Mucosa of stomach (tissue), 1 donor: Measurements from ENCODE around the gene IRF2BP2.

ENCODE experiments used
- H3K27me3 ChIP-seq: one replicate; pipeline ENCODE4 v1.7.0; 2013; ENCODE audit warnings: mild to moderate bottlenecking, low read length; ENCODE audit not compliant: control insufficient read depth, insufficient read depth
- H3K36me3 ChIP-seq: one replicate; pipeline ENCODE4 v1.7.0; 2013; ENCODE audit warnings: low read length; ENCODE audit not compliant: control insufficient read depth, insufficient read depth
- H3K4me1 ChIP-seq: one replicate; pipeline ENCODE4 v1.7.0; 2013; ENCODE audit warnings: mild to moderate bottlenecking, low read length; ENCODE audit not compliant: control insufficient read depth, insufficient read depth
- H3K4me3 ChIP-seq: one replicate; pipeline ENCODE4 v1.7.0; 2013; ENCODE audit warnings: low read length
- H3K9ac ChIP-seq: one replicate; pipeline ENCODE4 v1.7.0; 2013; ENCODE audit warnings: mild to moderate bottlenecking, low read length, moderate library complexity
- H3K9me3 ChIP-seq: one replicate; pipeline ENCODE4 v1.7.0; 2013; ENCODE audit warnings: mild to moderate bottlenecking, low read length, moderate library complexity; ENCODE audit not compliant: control insufficient read depth
- donor health status: Pancreatic carcinoma.

The IRF2BP2 gene

DNA sequence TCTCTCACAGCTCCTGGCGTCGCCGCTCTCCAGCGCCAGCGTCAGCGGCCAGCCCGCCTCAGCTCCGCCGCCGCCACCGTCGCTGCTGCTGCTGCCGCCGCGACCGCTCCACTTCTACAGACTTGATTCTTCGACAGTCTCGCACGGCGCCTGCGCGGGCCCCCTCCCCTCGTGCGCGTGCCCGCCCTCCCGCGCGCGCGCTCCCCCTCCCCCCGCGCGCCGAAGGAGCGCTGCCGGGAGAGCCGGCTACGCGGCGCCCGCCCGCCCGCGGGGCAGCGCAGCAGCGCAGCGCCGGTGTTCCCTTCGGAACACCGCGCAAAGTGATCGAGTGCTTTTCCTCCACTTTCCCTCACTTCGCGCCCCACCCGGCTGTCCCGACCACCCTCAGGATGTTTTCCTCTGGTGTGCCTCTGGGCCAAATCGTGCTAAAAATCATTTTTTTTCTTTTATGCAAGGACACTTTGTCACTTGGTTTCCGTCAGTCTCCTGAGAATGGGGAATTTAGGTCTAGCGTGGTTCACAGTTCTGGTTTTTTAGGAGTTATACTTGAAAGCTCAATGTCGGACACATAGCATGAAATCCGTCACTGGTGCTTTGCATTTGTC is at the start of gene IRF2BP2:
Gene IRF2BP2, minus strand, starts transcription at position 118 of the 605 bp plus-strand sequence. CDS start 684 bp downstream, outside the sequence.
- Histone ChIP-seq H3K4me1 (peaks cover 37% of the 10 kb centered on the region), H3K27me3 (no peaks in the 10 kb centered on the region), H3K36me3 (peaks cover 16% of the 10 kb centered on the region), H3K9me3 (no peaks in the 10 kb centered on the region), H3K9ac (peak within 1 kb of the TSS; percentile 99), H3K4me3 (peak within 1 kb of the TSS; percentile 81)

DNA sequence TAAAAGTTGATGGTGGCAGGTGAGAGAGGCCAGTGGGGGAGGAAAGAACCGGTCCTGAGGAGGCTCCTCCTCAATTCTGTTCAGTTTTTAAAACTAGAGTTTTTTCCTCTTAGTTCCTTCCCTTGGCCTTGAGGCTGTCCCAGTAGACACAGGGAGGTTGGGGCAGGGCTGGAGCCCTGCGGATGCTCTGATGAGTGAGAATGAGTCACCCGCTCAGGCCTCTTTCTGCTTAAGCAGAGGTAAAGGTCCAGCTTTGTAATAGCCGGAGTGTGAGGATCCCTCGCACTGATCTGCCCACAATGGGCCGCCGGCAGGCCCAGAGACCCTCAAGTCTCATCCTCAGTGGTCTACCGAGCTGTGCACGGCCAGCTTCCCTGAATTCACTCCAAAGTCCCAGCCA is 49.6 kb upstream of the IRF2BP2 start:
- Histone ChIP-seq H3K4me3 (no peak overlapping the region), H3K36me3 (no peaks in the 10 kb centered on the region), H3K27me3 (no peaks in the 10 kb centered on the region), H3K4me1 (peaks cover 33% of the 10 kb centered on the region), H3K9ac (no peak overlapping the region), H3K9me3 (no peaks in the 10 kb centered on the region)

DNA sequence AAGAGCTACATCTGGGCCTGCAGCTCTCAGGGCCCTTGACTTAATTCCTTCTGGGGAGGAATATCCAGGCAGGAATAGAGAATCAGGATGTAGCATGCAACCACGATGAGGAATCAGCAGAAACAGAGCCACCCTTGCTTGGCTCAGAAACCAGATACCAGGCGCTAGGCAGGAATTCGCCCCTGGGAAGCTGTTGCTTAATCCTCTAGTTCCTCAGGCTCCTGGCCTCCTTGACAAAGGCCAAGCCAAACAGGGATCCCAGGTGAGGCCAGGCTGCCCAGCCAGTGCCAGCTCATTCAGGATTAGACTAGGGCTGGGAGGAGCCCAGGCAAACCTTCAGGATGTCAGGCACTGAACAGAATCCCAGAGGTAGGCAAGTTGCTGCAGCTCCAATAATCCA is 48.2 kb upstream of the IRF2BP2 start:
- H3K36me3 ChIP-seq, result no peaks in the 10 kb centered on the region
- peaks cover 33% of the 10 kb centered on the region for H3K4me1 ChIP-seq
- no peak overlapping the region for H3K9ac ChIP-seq
- no peaks in the 10 kb centered on the region for H3K9me3 ChIP-seq
- H3K27me3 ChIP-seq, result no peaks in the 10 kb centered on the region
- no peak overlapping the region for H3K4me3 ChIP-seq

DNA sequence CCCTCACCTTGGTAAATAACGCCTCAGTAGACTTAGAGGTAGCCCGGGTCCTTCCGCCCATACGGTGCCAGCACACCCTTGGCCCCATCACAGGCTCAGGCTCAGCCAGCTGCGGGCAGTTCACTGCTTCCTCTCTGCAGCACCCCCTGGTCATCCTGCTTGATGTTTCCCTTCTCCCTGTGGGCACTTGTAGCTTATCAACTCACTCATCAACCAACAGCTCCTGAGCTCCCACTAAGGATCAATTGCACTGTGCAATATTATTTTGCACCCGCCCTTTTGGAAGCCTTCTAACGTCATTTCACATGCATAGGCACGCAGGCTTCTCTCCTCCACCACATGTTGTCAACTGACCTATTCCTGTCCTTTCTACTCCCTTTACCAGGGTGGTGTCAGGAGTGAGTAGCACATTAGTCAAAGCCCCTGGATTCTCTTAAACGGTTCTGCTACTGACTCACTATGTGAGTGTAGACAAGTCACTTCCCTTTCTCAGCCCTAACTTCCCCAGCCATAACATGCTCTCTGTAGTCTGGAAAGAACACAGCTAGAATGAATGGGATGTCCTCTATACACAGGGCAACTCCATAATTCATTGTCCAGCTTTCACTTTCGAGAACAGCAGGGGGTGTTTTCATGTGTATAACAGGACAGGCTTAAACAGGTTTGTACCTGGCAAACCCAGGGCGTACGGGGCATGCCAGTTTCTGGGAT is 47.1 kb upstream of the IRF2BP2 start:
- Histone ChIP-seq H3K36me3 (no peaks in the 10 kb centered on the region), H3K9me3 (no peaks in the 10 kb centered on the region), H3K4me3 (no peak overlapping the region), H3K27me3 (no peaks in the 10 kb centered on the region), H3K4me1 (peaks cover 33% of the 10 kb centered on the region), H3K9ac (no peak overlapping the region)

DNA sequence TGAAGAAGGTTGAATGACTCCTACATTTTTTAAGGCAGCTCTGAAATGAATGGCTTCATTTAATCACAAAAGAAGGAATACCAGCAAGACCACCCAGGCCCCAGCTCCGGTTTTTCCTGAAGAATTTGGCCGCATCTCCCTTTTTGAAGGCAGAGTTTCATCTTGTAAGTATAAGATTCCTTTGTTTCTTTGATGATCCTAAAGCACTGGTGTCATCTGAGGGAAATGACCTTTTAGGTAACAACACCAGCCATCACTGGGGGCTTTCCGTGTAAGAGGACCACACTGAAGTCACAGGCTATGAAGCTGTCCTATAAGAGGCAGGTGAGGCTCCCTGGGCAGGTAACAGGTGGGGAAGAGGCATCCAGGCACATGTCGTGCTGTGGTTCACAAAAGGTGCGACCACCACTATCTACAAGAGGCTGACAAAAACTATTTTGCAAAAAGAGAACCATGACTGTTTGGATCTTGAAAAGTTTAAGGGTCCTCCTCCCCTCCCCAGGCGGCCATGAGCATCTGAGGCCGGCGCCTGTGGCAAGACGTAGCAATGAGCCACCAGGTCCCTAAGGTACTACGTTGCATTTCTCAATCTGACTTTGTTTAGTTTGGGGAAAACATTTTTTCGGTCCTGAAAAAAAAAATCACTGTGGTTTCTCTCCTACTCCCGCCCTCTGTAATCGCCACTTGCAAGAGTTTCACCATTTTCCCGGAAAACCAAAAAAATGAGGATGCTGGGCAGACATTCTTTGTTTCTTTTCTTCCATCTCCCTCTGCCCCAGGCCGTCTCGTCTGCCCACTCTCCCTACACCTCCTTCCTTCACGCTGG is 46.3 kb upstream of the IRF2BP2 start:
- no peaks in the 10 kb centered on the region for H3K9me3 ChIP-seq
- no peaks in the 10 kb centered on the region for H3K36me3 ChIP-seq
- H3K4me3 ChIP-seq, result no peak overlapping the region
- no peaks in the 10 kb centered on the region for H3K27me3 ChIP-seq
- no peak overlapping the region for H3K9ac ChIP-seq
- H3K4me1 ChIP-seq, result peaks cover 26% of the 10 kb centered on the region

DNA sequence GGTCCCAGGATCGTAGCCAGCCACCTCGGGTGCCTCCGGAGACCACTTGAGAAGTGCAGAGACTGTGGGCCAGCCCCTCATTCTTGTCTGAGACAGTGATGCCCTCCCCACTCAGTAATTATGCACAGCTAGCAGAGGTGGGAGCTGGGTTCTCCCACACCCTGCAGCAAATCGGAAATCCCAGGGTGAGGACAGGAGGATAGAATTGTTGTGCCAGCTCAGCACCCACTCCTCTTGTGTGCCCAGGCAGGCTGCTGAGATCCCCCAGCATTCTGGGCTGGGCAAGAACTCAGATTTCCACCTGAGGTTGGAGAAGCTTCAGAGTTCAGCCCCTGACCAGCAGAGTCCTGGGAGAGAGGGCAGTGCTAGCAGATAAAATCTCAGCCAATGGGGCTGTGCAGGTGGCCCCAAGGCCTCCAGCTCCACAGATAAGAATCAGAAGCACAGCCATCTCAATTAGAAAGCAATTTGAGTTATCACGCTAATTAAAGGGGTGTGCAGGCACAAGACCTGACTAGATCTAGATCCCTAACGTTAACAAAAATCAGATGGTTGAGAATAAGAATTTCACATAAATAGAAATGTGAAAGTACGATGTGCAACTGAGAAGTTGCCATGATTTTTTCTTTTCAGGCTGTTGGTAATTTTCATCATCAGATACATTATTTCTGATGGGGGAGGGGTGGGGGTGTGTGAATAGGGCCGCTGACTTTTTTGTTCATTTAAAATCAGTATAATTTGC is 45.5 kb upstream of the IRF2BP2 start:
- Histone ChIP-seq H3K9me3 (no peaks in the 10 kb centered on the region), H3K4me1 (peaks cover 21% of the 10 kb centered on the region), H3K9ac (no peak overlapping the region), H3K27me3 (no peaks in the 10 kb centered on the region), H3K36me3 (no peaks in the 10 kb centered on the region), H3K4me3 (no peak overlapping the region)

DNA sequence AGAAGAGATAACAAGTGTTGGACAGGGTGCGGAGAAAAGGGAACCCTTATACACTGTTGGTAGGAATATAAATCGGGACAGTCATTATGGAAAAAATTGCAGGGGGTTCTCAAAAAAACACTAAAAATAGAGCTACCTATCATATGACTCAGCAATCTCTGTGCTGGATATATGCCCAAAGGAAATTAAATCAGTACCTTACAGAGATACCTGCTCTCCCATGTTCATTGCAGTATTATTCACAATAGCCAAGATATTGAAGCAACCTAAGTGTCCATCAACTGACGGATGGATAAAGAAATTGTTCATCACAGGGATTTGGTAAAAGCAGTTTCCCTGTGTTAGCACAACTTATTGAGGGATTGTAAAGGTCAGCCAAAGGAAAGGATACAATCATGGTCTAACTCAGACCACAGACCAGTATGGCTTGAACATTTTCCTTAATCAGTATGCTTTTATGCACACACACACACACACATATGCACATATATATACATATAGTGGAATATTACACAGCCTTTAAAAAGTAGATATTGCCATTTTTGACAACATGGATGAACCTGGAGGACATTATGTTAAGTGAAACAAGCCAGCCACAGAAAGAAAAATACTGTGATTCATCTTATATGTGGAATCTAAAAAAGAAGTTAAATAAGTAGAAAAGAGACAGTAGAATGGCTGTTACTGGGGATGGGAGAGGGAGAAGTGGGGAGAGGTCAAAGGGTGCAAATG is 44.2 kb upstream of the IRF2BP2 start:
- Histone ChIP-seq H3K36me3 (no peaks in the 10 kb centered on the region), H3K27me3 (no peaks in the 10 kb centered on the region), H3K9ac (no peak overlapping the region), H3K9me3 (no peaks in the 10 kb centered on the region), H3K4me1 (peaks cover 27% of the 10 kb centered on the region), H3K4me3 (no peak overlapping the region)

DNA sequence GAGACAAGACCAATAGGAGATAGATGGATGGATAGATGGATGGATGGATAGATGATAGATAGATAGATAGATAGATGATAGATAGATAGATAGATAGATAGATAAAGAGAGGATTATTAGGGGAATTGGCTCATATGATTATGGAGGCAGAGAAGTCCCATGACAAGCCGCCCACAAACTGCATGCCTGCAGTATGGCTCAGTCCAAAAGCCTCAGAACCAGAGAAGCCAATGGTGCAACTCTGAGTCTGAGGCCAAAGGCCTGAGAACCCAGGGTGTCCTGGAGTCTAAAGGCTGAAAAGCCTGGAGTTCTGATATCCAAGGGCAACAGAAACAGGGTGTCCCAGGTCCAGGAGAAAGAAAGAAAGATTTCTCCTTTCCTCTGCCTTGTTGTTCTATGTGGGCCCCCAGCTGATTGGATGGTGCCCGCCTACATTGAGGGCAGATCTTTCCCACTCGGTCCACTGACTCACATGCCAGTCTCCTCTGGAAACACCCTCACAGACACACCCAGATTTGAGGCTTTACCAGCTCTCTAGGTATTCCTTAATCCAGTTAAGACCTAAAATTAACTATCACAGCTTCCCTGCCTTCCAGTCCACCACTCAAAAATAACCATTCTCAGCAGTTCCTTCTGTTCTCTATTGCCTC is 39.6 kb upstream of the IRF2BP2 start:
- no peaks in the 10 kb centered on the region for H3K9me3 ChIP-seq
- H3K36me3 ChIP-seq, result no peaks in the 10 kb centered on the region
- H3K27me3 ChIP-seq, result no peaks in the 10 kb centered on the region
- H3K4me3 ChIP-seq, result no peak overlapping the region
- H3K4me1 ChIP-seq, result peaks cover 6% of the 10 kb centered on the region
- no peak overlapping the region for H3K9ac ChIP-seq

DNA sequence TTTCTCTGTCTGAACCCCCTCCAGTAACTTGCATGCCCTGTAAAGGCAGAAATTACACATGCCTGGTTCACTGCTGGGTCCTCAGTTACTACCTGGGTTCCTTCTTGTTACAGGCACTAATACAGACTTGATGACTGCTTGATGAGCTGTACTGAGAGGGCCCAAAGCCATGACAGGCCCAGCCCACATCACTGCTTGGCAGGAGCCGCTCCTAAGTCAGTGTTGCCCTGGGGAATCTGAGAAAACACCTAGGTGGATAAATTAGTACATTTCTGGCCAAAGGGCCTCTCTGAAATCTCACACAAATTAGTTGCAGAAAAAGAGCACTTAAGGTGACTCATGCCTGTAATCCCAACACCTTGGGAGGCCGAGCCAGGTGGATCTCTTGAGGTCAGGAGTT is 37.8 kb upstream of the IRF2BP2 start:
- Histone ChIP-seq H3K9ac (no peak overlapping the region), H3K27me3 (no peaks in the 10 kb centered on the region), H3K4me3 (no peak overlapping the region), H3K4me1 (peaks cover 15% of the 10 kb centered on the region), H3K36me3 (no peaks in the 10 kb centered on the region), H3K9me3 (no peaks in the 10 kb centered on the region)

DNA sequence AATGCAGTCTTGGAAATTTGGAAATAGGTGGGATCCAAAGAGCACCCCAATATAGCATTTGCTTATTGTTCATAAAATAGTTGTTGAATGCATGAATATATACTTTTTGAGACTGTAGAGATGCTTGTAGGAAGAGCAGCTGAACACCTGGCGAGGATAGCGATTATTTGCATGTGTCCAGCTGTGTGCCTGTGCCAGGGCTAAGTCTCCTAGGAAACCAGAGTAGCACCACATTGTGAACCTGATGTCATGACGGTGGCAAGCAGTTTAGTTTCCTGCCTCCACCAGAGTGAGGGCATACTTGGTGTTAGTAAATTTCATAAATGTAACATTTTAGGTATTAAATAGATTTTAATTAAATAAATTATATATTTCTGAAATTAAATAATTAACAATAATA is 37.3 kb upstream of the IRF2BP2 start:
- H3K27me3 ChIP-seq, result no peaks in the 10 kb centered on the region
- H3K9me3 ChIP-seq, result no peaks in the 10 kb centered on the region
- H3K36me3 ChIP-seq, result no peaks in the 10 kb centered on the region
- no peak overlapping the region for H3K4me3 ChIP-seq
- peaks cover 15% of the 10 kb centered on the region for H3K4me1 ChIP-seq
- H3K9ac ChIP-seq, result no peak overlapping the region

DNA sequence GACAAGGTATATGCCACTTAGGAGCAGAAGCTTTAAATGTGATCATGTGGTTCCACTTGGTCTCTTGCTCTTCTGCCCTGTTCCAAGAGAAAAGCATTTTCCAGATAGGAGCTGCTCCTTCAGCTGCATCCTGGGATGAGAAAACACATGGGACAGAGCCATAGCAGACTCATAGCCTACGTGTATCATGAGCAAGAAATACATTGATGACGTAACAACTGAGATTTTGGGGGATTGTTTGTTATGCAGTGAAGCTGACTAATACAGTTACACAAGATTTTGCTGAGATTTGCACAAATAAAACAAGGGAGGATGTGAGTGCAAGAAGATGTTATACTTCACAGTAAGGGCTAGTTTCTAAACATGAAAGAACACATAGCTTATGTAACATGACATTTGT is 36.0 kb upstream of the IRF2BP2 start:
- Histone ChIP-seq H3K4me3 (no peak overlapping the region), H3K9me3 (no peaks in the 10 kb centered on the region), H3K27me3 (no peaks in the 10 kb centered on the region), H3K4me1 (peaks cover 15% of the 10 kb centered on the region), H3K9ac (no peak overlapping the region), H3K36me3 (no peaks in the 10 kb centered on the region)
